Activated naive CD4-positive, alpha-beta T cell treated with anti-CD3 and anti-CD28 coated beads, Interleukin-2, amount 10 ng/mL, durations not matched to agents 7 days and 5 days (primary cell): ENCODE measurements around the gene SPINK1.
A peak's percentile ranks its signal among the peaks of the same experiment; 100 is the strongest.
"Not testable (repeated sequence)": the region's sequence is repeated elsewhere in the genome, so short reads cannot be mapped to it uniquely, and the experiment has no call there.

ENCODE experiments used
- CTCF ChIA-PET: fragments of 350-600 bp; sonication (Branson Sonifier 250); formaldehyde crosslinking; loops from one replicate; lab custom pipeline; 2021; ENCODE audit warnings: antibody characterized with exemption; lab: Charles Lee
- DNase-seq: peaks from one replicate; pipeline ENCODE4 v3.0.0-alpha.2; 2020
- H3K27ac Mint-ChIP-seq: one replicate; pipeline ENCODE4 v1.8.0; 2021; ENCODE audit warnings: mild to moderate bottlenecking, moderate library complexity, mixed read lengths
- H3K27me3 Mint-ChIP-seq: one replicate; pipeline ENCODE4 v1.8.0; 2021; ENCODE audit warnings: mild to moderate bottlenecking, mixed read lengths
- H3K36me3 Mint-ChIP-seq: one replicate; pipeline ENCODE4 v1.8.0; 2021; ENCODE audit warnings: mixed read lengths
- H3K4me1 Mint-ChIP-seq: one replicate; pipeline ENCODE4 v1.8.0; 2021; ENCODE audit warnings: mixed read lengths
- H3K4me3 Mint-ChIP-seq: one replicate; pipeline ENCODE4 v1.8.0; 2021; ENCODE audit warnings: mild to moderate bottlenecking, moderate library complexity, mixed read lengths
- H3K9me3 Mint-ChIP-seq: one replicate; pipeline ENCODE4 v1.8.0; 2021; ENCODE audit warnings: mixed read lengths

The SPINK1 gene

GRCh38 chr5:147842869-147843268 is 11.4 kb upstream of the SPINK1 start:
- no peak overlapping the region for H3K27ac Mint-ChIP-seq
- no peaks in the 10 kb centered on the region for H3K4me1 Mint-ChIP-seq
- H3K36me3 Mint-ChIP-seq, result no peaks in the 10 kb centered on the region
- no peak overlapping the region for H3K4me3 Mint-ChIP-seq
- no peaks in the 10 kb centered on the region for H3K9me3 Mint-ChIP-seq
- H3K27me3 Mint-ChIP-seq, result no peaks in the 10 kb centered on the region
- CTCF ChIA-PET, result interaction anchor here (1.8 kb wide), 1 partner anchor 14 kb away, joined by 5 read pairs; no protein-coding TSS in a partner anchor
- no peak for DNase-seq

DNA sequence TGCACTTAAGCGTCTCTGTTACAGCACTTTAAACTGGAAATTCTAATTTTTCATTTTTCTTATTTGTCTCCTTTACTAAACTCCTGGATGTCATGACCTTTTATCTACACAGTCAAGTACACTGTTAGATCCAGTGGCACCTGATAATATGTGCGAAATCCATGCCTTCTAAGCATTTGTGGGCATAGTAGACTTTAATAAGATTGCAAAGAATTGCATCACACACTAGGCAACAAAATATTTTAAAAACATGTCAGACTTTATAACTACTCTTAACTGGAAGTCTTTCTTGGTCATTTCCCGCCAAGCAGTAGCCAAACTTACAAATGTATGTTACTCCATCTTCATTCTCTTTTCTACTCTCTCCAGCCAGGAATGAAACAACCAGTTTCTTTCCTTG is 5.0 kb upstream of the SPINK1 start:
- no peak overlapping the region for H3K4me3 Mint-ChIP-seq
- no peaks in the 10 kb centered on the region for H3K36me3 Mint-ChIP-seq
- no peaks in the 10 kb centered on the region for H3K9me3 Mint-ChIP-seq
- no peaks in the 10 kb centered on the region for H3K27me3 Mint-ChIP-seq
- no peaks in the 10 kb centered on the region for H3K4me1 Mint-ChIP-seq
- no peak overlapping the region for H3K27ac Mint-ChIP-seq
- CTCF ChIA-PET, result no interaction called here
- no peak for DNase-seq

DNA sequence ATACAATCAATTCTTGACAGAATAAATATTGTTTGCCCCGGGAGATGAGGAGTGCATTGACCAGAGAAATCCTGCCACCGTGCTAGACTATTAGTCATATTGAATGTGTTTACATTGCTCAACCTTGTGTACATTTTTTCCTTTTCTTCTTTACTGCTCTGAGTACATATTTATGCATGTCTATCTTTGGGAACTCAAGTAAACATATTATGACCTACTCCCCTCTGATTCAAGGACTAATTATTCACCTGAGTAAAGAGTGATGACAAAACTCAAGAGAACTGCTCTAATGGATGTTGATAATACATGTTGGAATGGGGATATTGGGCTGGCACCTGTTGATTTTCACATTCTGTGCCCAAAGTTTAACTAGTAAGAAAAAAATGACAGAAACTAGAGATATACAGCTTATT is 3.9 kb upstream of the SPINK1 start:
- Mint-ChIP-seq H3K36me3 (no peaks in the 10 kb centered on the region), H3K27ac (no peak overlapping the region), H3K9me3 (no peaks in the 10 kb centered on the region), H3K27me3 (no peaks in the 10 kb centered on the region), H3K4me1 (no peaks in the 10 kb centered on the region), H3K4me3 (no peak overlapping the region)
- DNase-seq, result no peak
- CTCF ChIA-PET, result no interaction called here

GRCh38 chr5:147832541-147832940 is 1.1 kb upstream of the SPINK1 start:
- no peaks in the 10 kb centered on the region for H3K27me3 Mint-ChIP-seq
- no peaks in the 10 kb centered on the region for H3K36me3 Mint-ChIP-seq
- no peaks in the 10 kb centered on the region for H3K9me3 Mint-ChIP-seq
- no peak overlapping the region for H3K27ac Mint-ChIP-seq
- CTCF ChIA-PET, result no interaction called here
- no peak overlapping the region for H3K4me3 Mint-ChIP-seq
- DNase-seq, result no peak
- no peaks in the 10 kb centered on the region for H3K4me1 Mint-ChIP-seq

- Mint-ChIP-seq H3K4me3 (no peak overlapping the region), H3K27me3 (no peaks in the 10 kb centered on the region), H3K4me1 (no peaks in the 10 kb centered on the region), H3K9me3 (no peaks in the 10 kb centered on the region), H3K27ac (no peak overlapping the region), H3K36me3 (no peaks in the 10 kb centered on the region)
- CTCF ChIA-PET, result no interaction called here
- no peak for DNase-seq
Observed at GRCh38 chr5:147830035-147830434, 1.4 kb downstream of the SPINK1 start.

GRCh38 chr5:147827017-147827416 is 4.5 kb downstream of the SPINK1 start:
- DNase-seq, H3K4me1 Mint-ChIP-seq, H3K9me3 Mint-ChIP-seq, H3K4me3 Mint-ChIP-seq, H3K36me3 Mint-ChIP-seq, CTCF ChIA-PET, H3K27me3 Mint-ChIP-seq, H3K27ac Mint-ChIP-seq: not testable (repeated sequence)

DNA sequence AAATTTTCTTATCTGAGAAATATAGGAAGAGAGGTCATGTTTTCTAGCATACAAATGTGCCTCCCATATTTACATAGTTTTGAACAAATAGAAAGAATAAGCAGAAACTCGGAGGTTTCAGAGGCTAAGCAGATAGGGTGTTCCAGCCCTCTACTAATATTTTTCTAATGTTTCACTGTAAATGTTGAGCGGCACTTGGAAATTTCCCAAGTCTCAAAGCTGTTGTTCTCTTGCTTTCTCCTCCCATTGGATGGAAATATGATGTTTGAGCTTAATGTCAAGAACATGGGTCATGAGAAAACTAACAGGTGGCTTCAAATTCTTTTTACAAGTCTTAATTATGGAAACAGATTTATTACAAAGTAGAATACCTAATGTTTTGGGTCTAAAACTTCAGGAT is 5.1 kb downstream of the SPINK1 start:
- Mint-ChIP-seq H3K4me3 (no peak overlapping the region), H3K9me3 (no peaks in the 10 kb centered on the region), H3K27me3 (no peaks in the 10 kb centered on the region), H3K4me1 (no peaks in the 10 kb centered on the region), H3K36me3 (no peaks in the 10 kb centered on the region), H3K27ac (no peak overlapping the region)
- DNase-seq, result no peak
- CTCF ChIA-PET, result no interaction called here

DNA sequence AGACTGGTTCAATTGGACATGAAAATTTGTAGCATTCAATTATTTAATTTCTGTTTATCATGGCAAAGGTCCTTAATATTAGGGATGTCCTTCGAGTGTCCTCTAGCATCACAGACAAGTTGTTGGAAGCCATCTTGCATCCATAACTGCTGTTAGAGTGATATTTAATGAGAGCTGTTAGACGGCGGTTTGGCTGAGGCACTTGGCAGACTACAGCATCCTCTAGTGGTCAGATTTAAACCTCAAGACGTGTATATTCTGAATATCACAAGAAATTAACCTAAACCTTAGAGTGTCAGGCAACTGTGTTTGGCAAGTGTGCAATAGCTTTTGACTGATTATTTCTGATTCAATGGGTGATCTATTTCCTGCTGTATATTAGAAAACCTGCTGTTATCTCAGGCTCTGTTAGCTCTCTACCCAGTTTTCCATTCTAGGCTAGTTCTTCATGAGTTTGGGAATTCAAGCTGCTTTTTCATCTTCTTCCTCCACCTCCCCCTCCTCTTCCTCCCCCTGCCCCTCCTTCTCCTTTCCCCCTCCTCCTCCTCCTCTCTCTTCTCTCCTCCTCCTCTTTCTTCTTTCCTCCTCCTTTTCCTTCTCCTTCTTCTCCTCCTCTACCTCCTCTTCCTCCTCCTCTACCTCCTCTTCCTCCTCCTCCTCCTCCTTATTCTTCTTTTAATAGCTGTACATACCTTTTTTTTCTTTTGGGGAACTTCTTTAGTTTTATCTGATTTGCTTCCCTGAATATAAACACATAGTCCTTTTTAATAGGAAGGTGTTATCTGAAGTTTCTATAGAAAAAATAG is 8.6 kb downstream of the SPINK1 start:
- Mint-ChIP-seq H3K4me3 (no peak overlapping the region), H3K27me3 (no peaks in the 10 kb centered on the region), H3K9me3 (no peaks in the 10 kb centered on the region), H3K36me3 (no peaks in the 10 kb centered on the region), H3K4me1 (no peaks in the 10 kb centered on the region), H3K27ac (no peak overlapping the region)
- peak; percentile 29 for DNase-seq
- CTCF ChIA-PET, result interaction anchor here (0.8 to 3.5 kb wide), 6 partner anchors 48 to 212 kb away, joined by 3 to 39 read pairs (median 3); no protein-coding TSS in a partner anchor

GRCh38 chr5:147822222-147822621 is 9.2 kb downstream of the SPINK1 start:
- not testable (repeated sequence) for H3K36me3 Mint-ChIP-seq, H3K4me1 Mint-ChIP-seq, H3K9me3 Mint-ChIP-seq, DNase-seq, H3K27ac Mint-ChIP-seq, H3K4me3 Mint-ChIP-seq, H3K27me3 Mint-ChIP-seq
- CTCF ChIA-PET, result interaction anchor here (0.8 to 3.5 kb wide), 6 partner anchors 47 to 211 kb away, joined by 3 to 39 read pairs (median 3); no protein-coding TSS in a partner anchor

DNA sequence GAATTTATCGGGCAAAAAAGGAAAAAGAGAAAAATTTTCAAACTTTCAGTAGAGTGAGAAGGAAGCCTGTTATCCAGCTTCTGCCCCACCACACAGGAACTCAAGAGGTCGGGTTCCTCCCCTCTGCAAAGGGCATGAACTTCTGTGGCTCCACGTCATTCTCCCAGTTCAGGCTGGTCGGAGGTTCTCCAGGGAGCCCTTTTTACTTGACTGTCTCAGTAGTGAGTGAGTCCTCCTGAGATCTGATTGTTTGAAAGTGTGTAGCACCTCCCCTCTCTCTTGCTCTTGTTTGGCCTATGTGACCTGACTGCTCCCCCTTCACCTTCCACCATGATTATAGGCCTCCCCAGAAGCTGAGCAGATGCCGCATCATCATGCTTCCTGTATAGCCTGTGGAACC is 9.7 kb downstream of the SPINK1 start:
- Mint-ChIP-seq H3K4me3 (no peak overlapping the region), H3K9me3 (no peaks in the 10 kb centered on the region), H3K27ac (no peak overlapping the region), H3K4me1 (no peaks in the 10 kb centered on the region), H3K36me3 (no peaks in the 10 kb centered on the region), H3K27me3 (no peaks in the 10 kb centered on the region)
- CTCF ChIA-PET, result interaction anchor here (0.6 to 3.5 kb wide), 5 partner anchors 47 to 1965 kb away, joined by 3 to 39 read pairs (median 3); no protein-coding TSS in a partner anchor
- no peak for DNase-seq

DNA sequence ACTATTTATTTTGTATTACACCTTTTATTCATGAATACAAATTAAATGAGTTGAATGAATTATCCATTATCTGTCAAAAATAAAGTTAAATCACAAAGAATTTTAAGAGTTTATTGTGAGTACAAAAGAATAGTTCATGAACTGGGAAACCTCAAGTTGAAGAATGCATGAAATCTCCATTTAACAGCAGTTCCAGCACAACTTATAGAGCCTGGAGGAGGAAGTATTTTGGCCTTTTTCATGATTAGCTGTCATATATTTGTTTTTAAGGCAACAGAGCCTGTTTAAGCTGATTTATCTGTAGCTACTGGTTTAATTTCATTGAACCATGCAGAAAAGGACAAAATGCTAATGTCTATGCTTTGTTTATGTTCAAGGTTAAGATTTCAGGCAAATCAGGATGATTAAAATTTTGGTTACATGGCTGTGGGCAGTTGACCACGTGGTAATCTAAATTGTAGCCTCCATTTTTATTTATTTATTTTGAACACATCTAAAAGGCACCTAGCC is 12.2 kb downstream of the SPINK1 start:
- DNase-seq, result no peak

GRCh38 chr5:147818290-147818689 is 13.2 kb downstream of the SPINK1 start:
- no peak overlapping the region for H3K27ac Mint-ChIP-seq
- no peaks in the 10 kb centered on the region for H3K4me1 Mint-ChIP-seq
- DNase-seq, result no peak
- CTCF ChIA-PET, result no interaction called here
- H3K4me3 Mint-ChIP-seq, result no peak overlapping the region
- no peaks in the 10 kb centered on the region for H3K27me3 Mint-ChIP-seq
- no peaks in the 10 kb centered on the region for H3K9me3 Mint-ChIP-seq
- no peaks in the 10 kb centered on the region for H3K36me3 Mint-ChIP-seq

More for the DNA sequence above, 12.2 kb downstream of the SPINK1 start:
- Mint-ChIP-seq H3K4me3 (no peak overlapping the region), H3K36me3 (no peaks in the 10 kb centered on the region), H3K27me3 (no peaks in the 10 kb centered on the region), H3K9me3 (no peaks in the 10 kb centered on the region), H3K4me1 (no peaks in the 10 kb centered on the region), H3K27ac (no peak overlapping the region)
- CTCF ChIA-PET, result no interaction called here

GRCh38 chr5:147813696-147814095 is 17.8 kb downstream of the SPINK1 start:
- no peaks in the 10 kb centered on the region for H3K27me3 Mint-ChIP-seq
- CTCF ChIA-PET, result no interaction called here
- no peaks in the 10 kb centered on the region for H3K4me1 Mint-ChIP-seq
- H3K36me3 Mint-ChIP-seq, result no peaks in the 10 kb centered on the region
- no peak for DNase-seq
- no peak overlapping the region for H3K27ac Mint-ChIP-seq
- H3K4me3 Mint-ChIP-seq, result no peak overlapping the region
- H3K9me3 Mint-ChIP-seq, result no peaks in the 10 kb centered on the region

GRCh38 chr5:147809830-147810666 is 21.4 kb downstream of the SPINK1 start:
- Mint-ChIP-seq H3K36me3 (no peaks in the 10 kb centered on the region), H3K9me3 (no peaks in the 10 kb centered on the region), H3K27ac (no peak overlapping the region), H3K4me1 (no peaks in the 10 kb centered on the region), H3K27me3 (no peaks in the 10 kb centered on the region), H3K4me3 (no peak overlapping the region)
- no peak for DNase-seq
- CTCF ChIA-PET, result no interaction called here
